ENCODE results near the gene NR5A2.

NR5A2 gene

DNA sequence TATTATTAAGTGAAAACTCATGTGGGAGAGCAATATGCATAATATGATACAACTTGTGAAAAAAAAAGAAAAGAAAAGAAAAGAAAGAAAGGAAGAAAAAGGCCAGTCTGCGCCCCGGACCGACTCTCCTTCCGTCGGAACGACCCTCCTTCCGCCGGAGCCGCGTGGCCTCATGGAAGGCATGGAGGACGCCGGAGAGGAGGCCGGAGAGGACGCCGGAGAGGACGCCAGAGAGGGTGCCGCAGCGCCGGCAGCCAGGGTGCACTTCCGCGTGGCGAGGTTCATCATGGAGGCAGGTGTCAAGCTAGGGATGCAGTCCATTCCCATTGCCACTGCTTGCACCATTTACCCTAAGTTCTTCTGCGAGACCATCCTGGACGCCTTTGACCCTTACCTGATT is 185.9 kb downstream of the NR5A2 start:
- DNase-seq: no peak

DNA sequence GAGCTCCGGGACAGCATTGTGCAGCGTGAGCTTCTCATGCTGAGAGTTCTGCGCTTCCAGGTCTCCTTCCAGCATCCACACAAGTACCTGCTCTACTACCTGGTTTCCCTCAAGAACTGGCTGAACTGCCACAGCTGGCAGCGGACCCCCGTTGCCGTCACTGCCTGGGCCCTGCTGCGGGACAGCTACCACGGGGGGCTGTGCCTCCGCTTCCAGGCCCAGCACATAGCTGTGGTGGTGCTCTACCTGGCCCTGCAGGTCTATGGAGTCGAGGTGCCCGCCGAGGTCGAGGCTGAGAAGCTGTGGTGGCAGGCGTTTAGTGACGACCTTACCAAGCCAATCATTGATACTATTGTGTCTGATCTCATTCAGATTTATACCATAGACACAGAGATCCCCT is 186.4 kb downstream of the NR5A2 start:
- no peak for DNase-seq

DNA sequence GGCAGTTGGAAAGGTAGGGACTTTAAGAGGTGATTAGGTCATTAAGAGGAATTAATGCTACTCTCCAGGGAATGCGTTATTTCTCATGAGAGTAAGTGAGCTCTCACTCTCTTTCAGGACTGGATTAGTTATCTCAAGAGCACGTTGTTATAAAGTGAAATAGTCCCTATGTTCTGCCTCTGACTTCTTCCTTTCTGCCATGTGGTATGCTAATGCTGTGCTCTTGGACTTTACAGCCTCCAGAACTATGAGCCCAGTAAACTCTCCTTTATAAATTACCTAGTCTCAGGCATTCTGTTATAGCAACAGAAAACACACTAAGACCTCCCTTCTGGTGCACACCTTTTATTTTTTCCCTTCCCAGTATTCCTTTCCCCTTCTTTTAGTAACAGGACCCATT is 187.8 kb downstream of the NR5A2 start:
- DNase-seq: no peak

DNA sequence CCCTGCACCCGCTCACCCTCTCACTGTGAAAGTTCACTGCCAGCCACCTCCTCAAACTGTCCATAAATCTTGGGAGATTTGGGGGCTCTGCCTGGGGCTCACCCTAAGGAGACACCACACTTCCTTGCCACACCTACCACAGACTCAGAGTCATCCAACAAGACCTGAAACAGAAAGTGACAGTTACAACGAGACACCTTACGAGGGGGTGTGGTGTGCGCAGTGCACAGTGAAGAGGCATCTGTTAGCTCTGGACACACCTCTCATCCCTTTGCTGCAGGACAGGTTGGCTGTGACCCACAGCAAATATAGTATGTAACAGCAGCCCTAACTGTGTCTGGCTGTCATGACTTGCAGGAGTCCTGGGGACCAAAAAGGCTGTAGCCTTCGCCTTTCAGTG is 190.2 kb downstream of the NR5A2 start:
- no peak for DNase-seq

DNA sequence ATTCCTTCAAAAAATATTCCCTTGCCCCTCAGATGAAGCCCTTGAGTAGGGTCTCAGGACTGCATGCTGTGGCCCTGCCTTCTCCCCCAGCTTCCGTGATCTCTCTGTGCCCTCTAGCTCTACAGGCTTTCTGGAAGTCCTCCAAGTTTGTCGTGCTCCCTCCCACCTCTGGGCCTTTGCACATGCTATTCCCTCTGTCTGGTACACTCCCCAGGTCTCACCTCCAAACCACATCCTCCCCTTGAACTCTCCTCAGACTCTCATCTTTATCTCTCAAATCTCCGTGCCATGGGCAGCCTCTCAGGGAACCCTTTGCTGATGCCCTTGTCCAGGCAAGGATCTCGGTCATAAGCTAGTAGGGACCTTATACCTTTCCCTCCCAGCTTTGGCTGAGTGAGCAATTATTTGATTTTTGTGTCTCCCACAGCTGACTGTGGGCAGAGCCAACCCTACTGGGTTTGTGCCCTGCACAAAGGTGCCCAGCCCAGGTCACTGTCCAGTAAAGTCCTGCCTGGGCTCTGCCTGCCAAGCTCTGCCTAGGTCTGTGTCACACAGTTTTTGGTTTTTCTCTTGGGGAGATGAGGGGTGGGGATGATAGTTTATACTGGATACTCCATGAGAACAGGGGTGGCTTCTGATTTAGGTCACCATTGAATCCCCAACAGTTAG is 194.2 kb downstream of the NR5A2 start:
- DNase-seq: no peak

DNA sequence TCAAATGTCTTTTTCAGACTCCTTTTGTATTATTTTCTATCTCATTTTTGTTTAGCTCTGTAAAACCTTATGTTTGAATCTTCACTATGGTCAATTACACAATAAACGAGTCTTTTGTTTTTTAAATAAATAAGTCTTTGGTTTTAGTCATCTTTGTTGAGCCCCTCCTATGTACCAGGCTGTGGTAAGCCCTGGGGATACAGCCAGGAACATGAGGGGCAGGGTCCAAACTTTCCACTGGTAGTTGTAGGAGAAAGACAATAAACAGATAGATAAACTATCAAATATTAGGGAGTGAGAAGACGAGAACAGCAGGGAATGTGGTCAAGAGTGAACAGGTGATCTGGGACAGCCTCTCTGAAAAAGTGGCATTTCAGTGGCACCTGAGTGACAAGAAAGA is 195.7 kb downstream of the NR5A2 start:
- DNase-seq: no peak

DNA sequence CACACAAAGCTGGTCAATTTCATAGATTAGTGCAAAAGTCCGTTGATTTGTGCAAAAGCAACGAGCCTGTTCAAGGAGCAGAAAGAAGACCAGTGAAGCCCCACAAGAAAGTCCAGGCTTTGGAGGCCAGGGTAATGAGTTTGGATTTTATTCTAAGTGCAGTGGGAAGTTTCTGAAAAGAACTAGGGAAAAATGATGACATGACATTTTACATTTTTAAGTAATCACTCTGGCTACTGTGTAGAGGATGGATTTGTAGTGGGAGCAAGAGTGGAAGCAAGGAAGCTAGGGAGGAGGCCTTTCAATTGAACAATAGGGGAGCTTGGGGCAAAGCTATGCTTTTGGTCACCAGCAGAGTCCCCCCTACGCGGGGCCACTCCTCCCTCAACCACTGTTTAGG is 196.1 kb downstream of the NR5A2 start:
- no peak for DNase-seq

DNA sequence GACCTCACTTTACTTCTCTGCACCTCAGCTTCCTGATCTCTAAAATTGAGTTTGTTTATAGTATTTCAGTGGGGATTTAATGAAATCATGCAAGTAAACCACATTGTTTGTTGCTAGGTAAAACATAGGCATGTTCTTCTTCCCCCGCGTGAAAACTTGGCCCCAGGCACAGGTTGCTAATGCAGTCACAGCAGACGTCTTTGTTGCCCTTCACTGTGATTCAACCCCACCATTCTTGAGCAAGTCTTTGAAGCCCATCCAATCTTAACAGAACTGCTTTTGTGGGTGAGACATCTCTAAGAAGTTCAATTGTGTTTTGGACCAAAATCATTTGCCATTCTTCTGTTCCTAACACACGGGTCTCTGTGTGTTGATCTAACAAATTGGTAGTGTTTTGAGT is 196.8 kb downstream of the NR5A2 start:
- DNase-seq: no peak

DNA sequence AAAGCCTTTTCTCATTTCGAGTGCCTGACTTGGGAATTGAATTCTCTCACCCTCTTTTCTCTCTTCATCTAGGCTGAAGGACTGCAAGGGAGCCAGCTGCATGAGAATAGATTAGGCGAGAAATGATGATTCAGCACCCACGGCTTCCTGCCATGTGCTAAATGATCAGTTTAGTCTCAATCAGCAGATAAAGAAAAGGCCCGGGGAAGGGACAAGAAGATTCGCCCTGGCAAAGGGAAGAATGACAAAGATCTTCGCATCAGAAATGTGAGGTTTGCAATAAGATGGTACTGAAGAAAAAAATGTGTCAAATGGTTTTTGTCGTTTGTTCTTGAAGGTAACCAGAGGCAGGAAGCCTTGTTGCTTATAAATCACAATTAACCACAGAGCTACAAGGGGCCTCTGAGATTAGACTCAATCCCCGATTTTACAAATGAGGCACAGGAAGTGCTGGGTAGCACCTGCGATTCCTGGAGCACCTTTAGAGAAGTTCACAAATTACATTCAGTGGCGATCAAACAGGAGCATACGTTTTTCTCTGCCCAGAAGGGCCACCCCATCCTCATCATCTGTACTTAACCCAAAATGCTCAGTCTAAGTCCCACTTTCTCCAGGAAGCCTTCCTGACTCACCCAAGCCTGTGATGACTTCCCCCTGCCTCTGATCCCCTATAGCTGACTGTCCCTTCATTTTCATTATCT is 198.9 kb downstream of the NR5A2 start:
- no peak for DNase-seq

DNA sequence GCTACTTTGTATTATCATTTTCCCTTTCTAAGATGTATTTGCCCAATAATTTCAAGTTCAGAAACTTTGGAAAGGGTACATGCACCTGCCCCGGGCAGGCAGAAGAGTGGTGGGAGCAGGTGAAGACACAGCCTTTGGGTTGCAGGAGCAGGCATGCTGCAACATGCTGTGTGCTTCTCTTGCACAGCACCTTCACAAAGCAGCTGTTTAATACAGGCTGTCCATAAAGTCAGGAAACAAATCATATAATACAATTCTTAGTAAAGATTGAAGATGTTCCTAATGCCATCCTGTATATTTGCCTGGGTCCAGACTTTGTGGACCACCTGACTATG is 199.4 kb downstream of the NR5A2 start:
- DNase-seq: no peak

All from femur (tissue), 1 donor.